K562 (cell line): ENCODE results near the gene LPIN2. TPM values are rescaled to one million over a fixed set of nuclear protein-coding genes. Genes with fewer than 3 reads are reported as not detected.

Source experiments
- ARNT ChIP-seq, 2 experiments: fragments of 450-650 bp; IDR thresholded peaks; 2 replicates each; pipeline ENCODE4 v1.6.1; 2016; ENCODE audit warnings: mild to moderate bottlenecking in 1 of 2
- ATF2 ChIP-seq: sonication (generic); formaldehyde crosslinking; IDR thresholded peaks from 2 replicates; pipeline ENCODE4 v1.8.1; 2022; ENCODE audit warnings: missing genetic modification reagents
- BDP1 ChIP-seq: IDR thresholded peaks from 3 replicates; pipeline ENCODE4 v1.6.1; 2011; ENCODE audit not compliant: insufficient read length, insufficient read depth
- CBX3 ChIP-seq, 2 experiments: IDR thresholded peaks; 1 replicate in 1 of 2; 2 replicates in 1 of 2; pipeline ENCODE4 v1.6.1; 2012; ENCODE audit warnings: inconsistent platforms in 2 of 2, low read length in 2 of 2, borderline replicate concordance in 1 of 2, control low read depth in 1 of 2
- CHAMP1 ChIP-seq: fragments of 450-650 bp; IDR thresholded peaks from 2 replicates; pipeline ENCODE4 v1.6.1; 2016; ENCODE audit warnings: mild to moderate bottlenecking
- ELK3 ChIP-seq: fragments of 450-650 bp; formaldehyde crosslinking; IDR thresholded peaks from 2 replicates; pipeline ENCODE4 v1.4.0; 2020; ENCODE audit warnings: mild to moderate bottlenecking
- HNRNPK ChIP-seq: fragments of 200-400 bp; formaldehyde crosslinking; IDR thresholded peaks from one replicate; pipeline ENCODE4 v1.6.1; 2018; ENCODE audit warnings: mild to moderate bottlenecking, low read depth, low read length; ENCODE audit not compliant: poor library complexity, severe bottlenecking
- HSF4 ChIP-seq: fragments of 250-450 bp; sonication (Bioruptor Pico); IDR thresholded peaks from 2 replicates; pipeline ENCODE4 v2.1.2; 2022; ENCODE audit warnings: mild to moderate bottlenecking, moderate library complexity, borderline replicate concordance
- MEIS2 ChIP-seq: fragments of 450-650 bp; IDR thresholded peaks from 2 replicates; pipeline ENCODE4 v1.6.1; 2014; ENCODE audit warnings: mild to moderate bottlenecking; ENCODE audit not compliant: partially characterized antibody
- MTA2 ChIP-seq: fragments of 450-650 bp; IDR thresholded peaks from 2 replicates; pipeline ENCODE4 v1.6.1; 2016; ENCODE audit warnings: low read depth
- NEUROD1 ChIP-seq: fragments of 150-350 bp; IDR thresholded peaks from 2 replicates; pipeline ENCODE4 v1.6.1; 2014; ENCODE audit warnings: borderline replicate concordance, low read length, low read depth; ENCODE audit not compliant: partially characterized antibody
- PHTF2 ChIP-seq: fragments of 250-450 bp; sonication (Bioruptor Pico); IDR thresholded peaks from 2 replicates; pipeline ENCODE4 v1.5.0; 2021; ENCODE audit warnings: mild to moderate bottlenecking
- RB1 ChIP-seq: fragments of 450-650 bp; IDR thresholded peaks from 2 replicates; pipeline ENCODE4 v1.6.1; 2017; ENCODE audit warnings: low read depth, mild to moderate bottlenecking
- SAFB ChIP-seq: fragments of 200-400 bp; formaldehyde crosslinking; IDR thresholded peaks from 2 replicates; pipeline ENCODE4 v1.6.1; 2017; ENCODE audit warnings: low read depth, low read length, borderline replicate concordance
- SFPQ ChIP-seq: fragments of 200-400 bp; formaldehyde crosslinking; IDR thresholded peaks from 2 replicates; pipeline ENCODE4 v1.6.1; 2017; ENCODE audit warnings: mild to moderate bottlenecking, low read depth, low read length, moderate library complexity
- TOE1 ChIP-seq, 2 experiments: fragments of 450-650 bp in 1 of 2; sonication (generic) in 1 of 2; formaldehyde crosslinking in 1 of 2; IDR thresholded peaks; 2 replicates each; pipeline versions ENCODE4 v1.7.1 to v1.8.0; 2016 to 2022; ENCODE audit warnings: borderline replicate concordance in 2 of 2, mild to moderate bottlenecking in 2 of 2, antibody characterized with exemption in 1 of 2, inconsistent platforms in 1 of 2, low read depth in 1 of 2, missing genetic modification reagents in 1 of 2, moderate library complexity in 1 of 2
- ZNF165 ChIP-seq: fragments of 250-450 bp; sonication (Bioruptor Pico); IDR thresholded peaks from 2 replicates; pipeline ENCODE4 v1.4.0; 2020; ENCODE audit warnings: borderline replicate concordance
- ZNF253 ChIP-seq: fragments of 250-450 bp; sonication (Bioruptor Pico); conservative IDR thresholded peaks from 2 replicates; pipeline ENCODE4 v1.6.1; 2021; ENCODE audit warnings: mild to moderate bottlenecking
- ZNF324 ChIP-seq: fragments of 250-450 bp; sonication (Bioruptor Pico); IDR thresholded peaks from 2 replicates; pipeline ENCODE4 v1.4.0; 2020; ENCODE audit warnings: mild to moderate bottlenecking
- polyA plus RNA-seq, 8 experiments: library from polyadenylated mRNA; depleted of rRNA in 4 of 8; stranded (reverse) in 5 of 8; unstranded in 3 of 8; fragments of >200 nt; fragmentation: Nextera tagmentation in 2 of 8; fragmentation: Illumina TruSeq in 1 of 8; extraction: Ambion mirVana in 2 of 8; extraction: Trizol in 1 of 8; gene quantifications; 2 replicates each; pipeline versions ENCODE4 v1.2.1 to v1.2.3, GENCODE V29; 2011 to 2014; ENCODE audit warnings: inconsistent platforms in 1 of 8, missing spikeins in 1 of 8
- total RNA-seq, 7 experiments: library from RNA; depleted of rRNA in 6 of 7; stranded (reverse); fragments of >200 nt in 6 of 7; fragmentation: Illumina TruSeq in 2 of 7; extraction: Trizol in 2 of 7; gene quantifications; 2 replicates each; pipeline versions ENCODE4 v1.2.1 to v1.2.3, GENCODE V29; 2011 to 2021; ENCODE audit warnings: low replicate concordance in 1 of 7

LPIN2 gene
- total and polyA plus RNA-seq, 9 of the 15 experiments (the other 6 are each of a cell fraction or from before 2014, with no cell fraction given): 5.2 to 34.8 (median 24.6) TPM

GRCh38 chr18:3013024-3013804 lies at the start of gene LPIN2 (continued):
- no peak for TF ChIP-seq PHTF2 (CRISPR knock-in tag)
- TF ChIP-seq HNRNPK: no peak
- peak; percentile 36 for TF ChIP-seq RB1
- TF ChIP-seq TOE1 (IDR thresholded peaks at IDR 0.05; ENCODE audit: borderline replicate concordance): peak; percentile 90
- TF ChIP-seq TOE1 (CRISPR knock-in tag; IDR thresholded peaks at IDR 0.05; ENCODE audit: borderline replicate concordance, low read depth): no peak
- TF ChIP-seq ZNF324 (CRISPR knock-in tag): no peak
- no peak for TF ChIP-seq MTA2
- TF ChIP-seq ELK3: no peak
- no peak for TF ChIP-seq CBX3 (IDR thresholded peaks at IDR 0.05; ENCODE audit: borderline replicate concordance in 1 of 2, low read length in 2 of 2)
- no peak for TF ChIP-seq ARNT (IDR thresholded peaks at IDR 0.05)
- TF ChIP-seq MEIS2: peak; percentile 13
- no peak for TF ChIP-seq CHAMP1
- no peak for TF ChIP-seq ZNF253 (CRISPR knock-in tag)
- TF ChIP-seq HSF4 (CRISPR knock-in tag): no peak
- TF ChIP-seq SAFB: no peak
- no peak for TF ChIP-seq BDP1
- TF ChIP-seq NEUROD1: peak; percentile 40
- no peak for TF ChIP-seq SFPQ
- TF ChIP-seq ATF2 (CRISPR knock-in tag): no peak
- no peak for TF ChIP-seq ZNF165 (CRISPR knock-in tag)
